Measurements from ENCODE around the gene GAGE13. TPM values are rescaled to one million over a fixed set of nuclear protein-coding genes. Genes with fewer than 3 reads are reported as not detected.
"Not testable (repeated sequence)": the region's sequence is repeated elsewhere in the genome, so short reads cannot be mapped to it uniquely, and the experiment has no call there.

The GAGE13 gene
- not detected for total RNA-seq

- not testable (repeated sequence) for FAIRE-seq; DNase-seq (ENCODE audit: low spot score in 2 of 2)
Measured at GRCh38 chrX:49331282-49331681, at the start of gene GAGE13. GAGE13 (plus strand) TSS chrX:49331582; CDS start chrX:49332738, 1,156 bp downstream.

- DNase-seq (ENCODE audit: low spot score in 2 of 2) (peak in 1 of 2 donors; percentile 18), FAIRE-seq (no peak)
Measured at GRCh38 chrX:49282647-49283011, 48.8 kb upstream of the GAGE13 start.

- FAIRE-seq: no peak
- DNase-seq (ENCODE audit: low spot score in 2 of 2): no peak
Measured at GRCh38 chrX:49284212-49284611, 47.2 kb upstream of the GAGE13 start.

DNA sequence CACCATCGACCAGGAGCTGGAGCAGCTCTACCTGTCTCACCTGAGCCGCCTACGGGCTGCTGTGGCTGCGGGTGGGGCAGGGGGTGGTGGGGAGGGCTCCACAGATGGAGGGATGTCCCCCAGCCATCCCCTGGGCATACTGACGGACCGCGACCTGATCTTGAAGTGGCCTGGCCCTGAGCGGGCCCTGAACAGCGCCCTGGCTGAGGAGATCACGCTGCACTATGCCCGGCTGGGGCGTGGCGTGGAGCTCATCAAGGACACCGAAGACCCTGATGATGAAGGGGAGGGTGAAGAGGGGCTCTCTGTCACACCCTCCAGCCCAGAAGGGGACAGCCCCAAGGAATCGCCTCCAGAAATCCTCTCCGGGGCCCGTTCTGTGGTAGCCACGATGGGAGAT, 45.2 kb upstream of the GAGE13 start:
- FAIRE-seq (no peak), DNase-seq (ENCODE audit: low spot score in 2 of 2) (no peak)

DNA sequence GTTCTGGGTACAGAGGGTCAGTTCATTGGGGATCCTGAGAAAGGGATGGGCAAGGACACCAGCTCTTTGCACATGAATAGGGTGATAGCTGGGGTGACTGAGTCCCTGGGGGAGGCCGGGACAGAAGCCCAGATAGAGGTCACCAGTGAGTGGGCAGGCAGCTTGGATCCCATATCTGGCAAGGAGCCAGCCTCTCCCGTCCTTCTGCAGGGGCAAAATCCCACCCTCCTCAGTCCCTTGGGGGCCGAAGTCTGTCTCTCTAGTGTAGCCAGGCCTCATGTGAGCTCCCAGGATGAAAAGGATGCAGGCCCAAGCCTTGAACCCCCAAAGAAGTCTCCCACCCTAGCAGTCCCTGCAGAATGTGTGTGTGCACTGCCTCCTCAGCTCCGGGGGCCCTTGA, 44.8 kb upstream of the GAGE13 start:
- FAIRE-seq: no peak

GRCh38 chrX:49287665-49288064, 43.7 kb upstream of the GAGE13 start:
- FAIRE-seq (no peak), DNase-seq (ENCODE audit: low spot score in 2 of 2) (no peak)

More for the DNA sequence above, 44.8 kb upstream of the GAGE13 start:
- DNase-seq (ENCODE audit: low spot score in 2 of 2): no peak

- DNase-seq (ENCODE audit: low spot score in 2 of 2) (no peak), FAIRE-seq (no peak)
Measured at GRCh38 chrX:49290215-49290614, 41.2 kb upstream of the GAGE13 start.

DNA sequence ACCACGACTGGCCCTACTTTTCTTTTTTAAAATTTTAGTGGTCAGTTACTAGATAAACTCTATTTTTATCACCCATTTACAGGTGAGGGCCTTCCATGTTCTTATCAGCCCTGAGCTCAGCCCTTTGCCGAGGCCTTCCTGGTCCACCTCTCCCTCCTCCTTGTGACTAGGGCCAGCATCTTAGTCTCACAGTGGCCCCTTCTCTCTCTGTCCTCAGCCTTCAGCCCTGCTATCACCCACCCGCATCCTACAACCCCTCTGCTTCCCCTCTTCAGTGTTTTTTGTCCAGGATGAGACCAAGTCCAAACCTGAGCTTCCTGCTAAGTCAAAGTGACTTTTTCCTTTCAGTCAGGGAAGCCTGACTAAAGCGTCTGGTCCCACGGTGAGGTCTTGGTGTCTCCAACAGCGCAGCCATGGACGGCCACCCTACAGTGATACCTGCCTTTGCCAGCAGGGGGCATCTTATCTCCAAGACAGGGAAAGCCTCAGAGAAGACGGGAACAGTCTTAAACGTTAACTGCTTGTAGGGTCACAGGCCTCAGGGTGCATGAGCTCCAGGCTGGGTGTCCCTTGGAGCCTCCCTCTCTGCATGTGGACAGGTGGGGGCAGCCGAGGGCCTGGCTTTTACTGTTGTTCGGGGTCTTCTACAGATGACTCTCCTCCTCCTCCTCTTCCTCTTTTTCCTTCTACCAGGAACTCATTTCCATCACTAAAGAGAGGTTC, 39.6 kb upstream of the GAGE13 start:
- DNase-seq (ENCODE audit: low spot score in 2 of 2): peak in 1 of 2 donors; percentile 18
- FAIRE-seq: no peak

DNA sequence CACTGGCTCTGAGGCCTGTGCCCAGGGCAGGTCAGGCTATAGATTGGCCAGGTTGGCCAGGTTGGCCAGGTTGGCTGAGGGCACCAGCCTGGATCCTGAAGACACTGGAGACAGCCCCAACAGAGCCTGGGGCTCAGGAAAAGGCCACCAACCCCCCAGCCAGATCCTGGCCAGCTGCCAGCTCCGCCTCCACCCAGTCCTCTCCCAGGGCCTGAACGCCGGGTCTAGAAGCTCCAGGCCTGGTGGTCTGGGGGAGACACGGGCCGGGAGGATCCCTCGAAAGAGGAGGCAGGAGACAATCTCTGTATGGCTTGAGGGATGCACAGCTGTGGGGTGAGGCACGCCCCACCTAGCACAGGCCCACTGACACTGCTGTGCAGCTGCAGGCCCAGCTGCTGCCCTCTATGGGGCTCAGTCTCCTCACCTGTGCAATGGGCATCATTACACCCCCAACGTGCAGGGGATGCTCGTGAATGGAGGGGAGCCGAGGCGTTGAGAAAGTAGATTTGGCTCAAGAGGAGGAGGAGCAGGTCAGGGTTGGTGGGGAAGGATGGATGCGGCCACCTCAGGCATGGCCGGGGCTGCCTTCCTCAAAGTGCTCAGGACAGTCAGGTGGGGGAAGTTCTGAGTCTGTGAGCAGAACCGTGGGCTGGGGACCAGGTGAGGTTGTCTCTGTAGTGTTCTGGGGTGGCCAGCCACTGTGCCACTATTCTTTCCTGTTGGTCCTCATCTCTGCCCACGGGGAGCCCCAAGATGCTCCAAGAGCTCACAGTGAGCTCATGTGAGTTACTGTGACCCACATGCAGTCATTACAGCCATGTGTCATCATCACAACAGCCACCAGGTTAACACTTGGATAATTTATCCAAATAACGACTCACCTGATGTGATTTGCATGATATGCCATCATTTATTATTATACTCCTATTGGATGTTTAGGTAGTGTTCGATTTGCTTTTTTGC, 38.7 kb upstream of the GAGE13 start:
- FAIRE-seq: no peak
- no peak for DNase-seq (ENCODE audit: low spot score in 2 of 2)

- DNase-seq (ENCODE audit: low spot score in 2 of 2); FAIRE-seq: not testable (repeated sequence)
Measured at GRCh38 chrX:49299293-49299692, 32.1 kb upstream of the GAGE13 start.

DNA sequence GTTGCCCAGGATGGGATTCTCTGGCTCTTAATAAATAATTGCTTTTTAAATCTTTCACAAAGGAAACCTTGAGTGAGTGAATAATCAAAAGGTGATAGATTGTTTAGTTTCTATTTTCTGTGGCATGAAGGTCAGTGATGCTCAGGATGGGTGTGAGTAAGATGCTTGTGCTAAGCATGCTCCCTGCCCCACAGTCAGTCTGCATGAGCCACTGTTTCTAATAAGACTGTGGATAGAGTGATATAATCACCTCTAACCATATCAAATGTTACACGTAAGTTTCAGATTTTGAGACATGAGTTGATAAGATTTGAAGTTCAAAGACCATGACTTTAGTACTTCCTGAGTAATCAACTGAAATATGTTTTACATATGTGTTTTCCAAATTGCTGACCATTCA, 30.7 kb upstream of the GAGE13 start:
- FAIRE-seq: no peak
- no peak for DNase-seq (ENCODE audit: low spot score in 2 of 2)

DNA sequence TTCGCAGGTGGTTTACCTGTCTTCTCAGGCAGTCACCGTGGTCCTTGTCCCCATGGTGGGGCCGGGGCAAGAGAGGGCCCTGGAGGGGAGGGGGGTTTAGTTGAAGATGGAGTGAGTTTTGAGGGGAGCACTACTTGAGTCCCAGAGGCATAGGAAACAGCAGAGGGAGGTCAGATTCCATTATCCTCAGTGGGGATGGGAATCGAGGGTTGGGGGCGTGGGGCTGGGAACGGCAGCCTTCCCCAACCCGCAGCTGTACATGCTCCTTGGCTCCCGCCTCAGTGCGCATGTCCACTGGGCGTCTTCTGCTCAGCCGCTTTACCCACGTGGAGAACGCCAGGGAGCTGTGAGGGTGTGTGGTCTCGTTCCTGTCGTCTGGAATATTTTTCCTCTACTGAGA, 28.0 kb upstream of the GAGE13 start, which contains the start of gene GAGE10:
Gene GAGE10 (plus strand): TSS at position 301 of the 400 bp plus-strand sequence. CDS start 1,214 bp downstream, outside the sequence.
- FAIRE-seq: no peak
- no peak for DNase-seq (ENCODE audit: low spot score in 2 of 2)

GRCh38 chrX:49307775-49308174, 23.6 kb upstream of the GAGE13 start:
- FAIRE-seq: not testable (repeated sequence)

GRCh38 chrX:49308604-49309269, 22.6 kb upstream of the GAGE13 start:
- DNase-seq (ENCODE audit: low spot score in 2 of 2) (no peak), FAIRE-seq (no peak)

More at GRCh38 chrX:49307775-49308174, 23.6 kb upstream of the GAGE13 start:
- not testable (repeated sequence) for DNase-seq (ENCODE audit: low spot score in 2 of 2)

GRCh38 chrX:49309401-49309981, 21.9 kb upstream of the GAGE13 start:
- DNase-seq (ENCODE audit: low spot score in 2 of 2): no peak
- no peak for FAIRE-seq

- no peak for DNase-seq (ENCODE audit: low spot score in 2 of 2)
- no peak for FAIRE-seq
Measured at GRCh38 chrX:49310371-49310770, 21.0 kb upstream of the GAGE13 start.

DNA sequence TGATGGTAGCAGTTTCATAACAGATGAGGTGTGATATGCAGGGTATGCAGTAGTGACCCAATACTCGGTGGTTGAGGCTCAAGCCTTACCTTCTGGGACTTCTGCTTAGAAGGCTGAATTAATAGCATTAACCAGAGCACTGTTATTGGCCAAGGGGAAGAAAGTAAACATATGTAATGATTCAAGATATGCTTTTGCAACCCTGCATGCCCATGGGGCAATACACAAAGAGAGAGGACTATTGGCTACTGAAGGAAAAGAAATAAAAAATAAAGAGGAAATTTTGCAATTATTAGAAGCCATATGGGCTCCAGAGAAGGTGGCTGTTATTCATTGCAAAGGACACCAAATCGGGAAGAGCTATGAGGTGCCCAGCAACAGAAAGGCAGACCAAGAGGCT, 19.2 kb upstream of the GAGE13 start:
- DNase-seq (ENCODE audit: low spot score in 2 of 2): no peak
- no peak for FAIRE-seq

- DNase-seq (ENCODE audit: low spot score in 2 of 2) (no peak), FAIRE-seq (no peak)
Measured at GRCh38 chrX:49316085-49316484, 15.3 kb upstream of the GAGE13 start.

DNA sequence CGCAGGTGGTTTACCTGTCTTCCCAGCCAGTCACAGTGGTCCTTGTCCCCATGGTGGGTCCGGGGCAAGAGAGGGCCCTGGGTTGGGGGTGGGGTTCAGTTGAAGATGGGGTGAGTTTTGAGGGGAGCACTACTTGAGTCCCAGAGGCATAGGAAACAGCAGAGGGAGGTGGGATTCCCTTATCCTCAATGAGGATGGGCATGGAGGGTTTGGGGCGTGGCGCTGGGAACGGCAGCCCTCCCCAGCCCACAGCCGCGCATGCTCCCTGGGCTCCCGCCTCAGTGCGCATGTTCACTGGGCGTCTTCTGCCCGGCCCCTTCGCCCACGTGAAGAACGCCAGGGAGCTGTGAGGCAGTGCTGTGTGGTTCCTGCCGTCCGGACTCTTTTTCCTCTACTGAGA, 9.6 kb upstream of the GAGE13 start, which contains the start of gene GAGE12J:
Gene GAGE12J (plus strand): TSS at position 301 of the 400 bp plus-strand sequence. CDS start 1,157 bp downstream, outside the sequence.
- not testable (repeated sequence) for DNase-seq (ENCODE audit: low spot score in 2 of 2); FAIRE-seq

GRCh38 chrX:49322266-49322665, 9.1 kb upstream of the GAGE13 start:
- not testable (repeated sequence) for DNase-seq (ENCODE audit: low spot score in 2 of 2); FAIRE-seq
